Measurements from ENCODE around the gene MYOF. TPM values are rescaled to one million over a fixed set of nuclear protein-coding genes. Genes with fewer than 3 reads are reported as not detected.
A peak's percentile ranks its signal among the peaks of the same experiment; 100 is the strongest.

The MYOF gene
- polyA plus RNA-seq, 3 donors, result 9.7 to 29.1 (median 14.5) TPM

DNA sequence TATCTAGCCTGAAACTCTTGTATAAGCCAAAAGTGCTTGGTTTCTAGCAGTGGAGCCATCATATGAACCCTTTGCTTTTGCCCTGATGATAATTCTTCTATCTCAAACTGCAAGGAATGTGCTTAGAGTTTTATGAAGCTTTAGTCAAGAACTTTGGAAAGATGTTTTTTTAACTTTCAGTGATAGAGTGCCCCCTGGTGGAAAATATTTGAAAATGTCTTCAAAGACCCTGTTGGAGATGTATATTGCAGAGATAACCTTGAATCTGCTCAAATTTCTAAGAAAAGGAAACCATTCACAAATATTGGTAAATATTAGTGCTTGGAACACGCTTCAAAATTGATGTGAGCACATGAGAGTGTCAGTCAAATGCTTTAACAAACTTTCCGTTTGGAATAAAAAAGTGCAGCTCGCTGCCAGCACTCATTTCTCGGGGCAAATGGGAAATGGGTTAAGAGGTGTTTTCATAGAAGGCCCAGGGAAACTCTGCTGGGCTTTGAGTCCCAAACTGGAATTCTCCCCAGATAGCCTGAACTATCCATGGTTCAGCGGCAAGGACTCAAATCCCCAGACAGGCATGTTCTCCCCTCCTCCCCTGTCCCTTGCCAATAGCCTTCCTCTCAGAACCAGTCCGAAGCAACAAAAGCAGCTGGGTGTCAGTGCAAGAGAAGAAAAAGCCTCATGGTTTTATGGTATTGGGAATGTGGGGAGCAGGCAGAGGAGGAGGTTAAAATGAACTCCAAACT is 129.3 kb downstream of the MYOF start:
- TF ChIP-seq, protein P1, sequence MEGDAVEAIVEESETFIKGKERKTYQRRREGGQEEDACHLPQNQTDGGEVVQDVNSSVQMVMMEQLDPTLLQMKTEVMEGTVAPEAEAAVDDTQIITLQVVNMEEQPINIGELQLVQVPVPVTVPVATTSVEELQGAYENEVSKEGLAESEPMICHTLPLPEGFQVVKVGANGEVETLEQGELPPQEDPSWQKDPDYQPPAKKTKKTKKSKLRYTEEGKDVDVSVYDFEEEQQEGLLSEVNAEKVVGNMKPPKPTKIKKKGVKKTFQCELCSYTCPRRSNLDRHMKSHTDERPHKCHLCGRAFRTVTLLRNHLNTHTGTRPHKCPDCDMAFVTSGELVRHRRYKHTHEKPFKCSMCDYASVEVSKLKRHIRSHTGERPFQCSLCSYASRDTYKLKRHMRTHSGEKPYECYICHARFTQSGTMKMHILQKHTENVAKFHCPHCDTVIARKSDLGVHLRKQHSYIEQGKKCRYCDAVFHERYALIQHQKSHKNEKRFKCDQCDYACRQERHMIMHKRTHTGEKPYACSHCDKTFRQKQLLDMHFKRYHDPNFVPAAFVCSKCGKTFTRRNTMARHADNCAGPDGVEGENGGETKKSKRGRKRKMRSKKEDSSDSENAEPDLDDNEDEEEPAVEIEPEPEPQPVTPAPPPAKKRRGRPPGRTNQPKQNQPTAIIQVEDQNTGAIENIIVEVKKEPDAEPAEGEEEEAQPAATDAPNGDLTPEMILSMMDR (IDR thresholded peaks at IDR 0.05), result peak; percentile 87
- H2AFZ ChIP-seq (ENCODE audit: insufficient read depth, low read depth, low read length, poor library complexity, severe bottlenecking), result no peak overlapping the region
- Mint-ChIP-seq H3K4me1 (peaks cover 2% of the 10 kb centered on the region), H3K27me3 (ENCODE audit: low read depth in 3 of 3) (peaks cover 0 to 3% (median 2%) of the 10 kb centered on the region in 3 donors), H3K4me3 (no peak overlapping the region), H3K27ac (no peak overlapping the region), H3K9me3 (no peaks in the 10 kb centered on the region), H3K36me3 (peaks cover 96 to 97% of the 10 kb centered on the region in 2 donors)
- intact Hi-C loops (cut with micrococcal nuclease), result loop anchor here (2.0 to 10.0 kb wide), 3 partner anchors 238 to 272 kb away; no protein-coding TSS in a partner anchor
- no peaks in the 10 kb centered on the region for H3K9me3 ChIP-seq (replicated peaks in 1 of 2; ENCODE audit: control insufficient read depth in 1 of 2, insufficient read depth in 1 of 2, low read length in 2 of 2)
- H3K9ac ChIP-seq (ENCODE audit: insufficient read depth, low read length, poor library complexity, severe bottlenecking), result no peak overlapping the region
- no peak overlapping the region for H3K4me2 ChIP-seq (replicated peaks; ENCODE audit: extremely low read depth, low read length, poor library complexity, severe bottlenecking)
- no peaks in the 10 kb centered on the region for H3K4me1 ChIP-seq (ENCODE audit: control insufficient read depth in 1 of 2, insufficient read depth in 2 of 2, low read length in 2 of 2)
- WGBS (ENCODE audit: insufficient coverage), result 50% methylated on average over 2 of the region's 6 CpGs
- H3K27ac ChIP-seq (ENCODE audit: low read depth in 1 of 2, low read length in 2 of 2), result no peak overlapping the region
- peak in 2 of 3 donors; percentile 16 to 32 for DNase-seq
- no peaks in the 10 kb centered on the region for H3K27me3 ChIP-seq (ENCODE audit: control insufficient read depth in 2 of 2, insufficient read depth in 2 of 2, low read length in 2 of 2)
- no peak overlapping the region for H3K4me3 ChIP-seq (replicated peaks in 1 of 3; ENCODE audit: low read depth in 2 of 3, low read length in 3 of 3)
- no peaks in the 10 kb centered on the region for H3K79me2 ChIP-seq (ENCODE audit: insufficient read depth, low read length)
- no peaks in the 10 kb centered on the region for H4K20me1 ChIP-seq (ENCODE audit: insufficient read depth, low read length)
- peaks cover 88 to 100% of the 10 kb centered on the region in 2 donors for H3K36me3 ChIP-seq (replicated peaks in 1 of 2; ENCODE audit: control insufficient read depth in 1 of 2, insufficient read depth in 2 of 2, low read length in 2 of 2)

- Mint-ChIP-seq H3K27ac (peak overlapping the region; percentile 21 to 88 (median 66)), H3K36me3 (peaks cover 89% of the 10 kb centered on the region in 2 donors), H3K27me3 (ENCODE audit: low read depth in 3 of 3) (peaks cover 0 to 3% (median 0%) of the 10 kb centered on the region in 3 donors), H3K4me3 (peak overlapping the region in 1 of 2 donors; percentile 69), H3K9me3 (no peaks in the 10 kb centered on the region), H3K4me1 (peaks cover 10% of the 10 kb centered on the region)
- Histone ChIP-seq H3K9ac (ENCODE audit: insufficient read depth, low read length, poor library complexity, severe bottlenecking) (no peak overlapping the region), H3K36me3 (replicated peaks in 1 of 2; ENCODE audit: control insufficient read depth in 1 of 2, insufficient read depth in 2 of 2, low read length in 2 of 2) (peaks cover 78 to 90% of the 10 kb centered on the region in 2 donors), H3K9me3 (replicated peaks in 1 of 2; ENCODE audit: control insufficient read depth in 1 of 2, insufficient read depth in 1 of 2, low read length in 2 of 2) (no peaks in the 10 kb centered on the region), H2AFZ (ENCODE audit: insufficient read depth, low read depth, low read length, poor library complexity, severe bottlenecking) (peak overlapping the region; percentile 6), H3K4me1 (ENCODE audit: control insufficient read depth in 1 of 2, insufficient read depth in 2 of 2, low read length in 2 of 2) (peaks cover 11 to 12% of the 10 kb centered on the region in 2 donors), H3K79me2 (ENCODE audit: insufficient read depth, low read length) (no peaks in the 10 kb centered on the region), H3K27ac (ENCODE audit: low read depth in 1 of 2, low read length in 2 of 2) (peak overlapping the region in 1 of 2 donors; percentile 65), H3K4me2 (replicated peaks; ENCODE audit: extremely low read depth, low read length, poor library complexity, severe bottlenecking) (no peak overlapping the region), H4K20me1 (ENCODE audit: insufficient read depth, low read length) (no peaks in the 10 kb centered on the region), H3K27me3 (ENCODE audit: control insufficient read depth in 2 of 2, insufficient read depth in 2 of 2, low read length in 2 of 2) (no peaks in the 10 kb centered on the region), H3K4me3 (replicated peaks in 1 of 3; ENCODE audit: low read depth in 2 of 3, low read length in 3 of 3) (no peak overlapping the region)
- peak; percentile 8 to 38 (median 34) for DNase-seq
- intact Hi-C loops (cut with micrococcal nuclease), result no loop called here
- 0% methylated on average over 2 of the region's 4 CpGs for WGBS (ENCODE audit: insufficient coverage)
- TF ChIP-seq, protein P1 (IDR thresholded peaks at IDR 0.05), result no peak
Measured at GRCh38 chr10:93346694-93347093, 135.4 kb downstream of the MYOF start.
